ENCODE data around the gene MTCL3.
"Not testable (repeated sequence)": the region's sequence is repeated elsewhere in the genome, so short reads cannot be mapped to it uniquely, and the experiment has no call there.

The MTCL3 gene

GRCh38 chr6:127464881-127465459, 54.2 kb downstream of the MTCL3 start:
- DNase-seq: peak; percentile 85

- DNase-seq: peak; percentile 49
These were observed 54.8 kb downstream of the MTCL3 start for GRCh38 chr6:127464161-127464880.

- DNase-seq: no peak
These were observed 56.1 kb downstream of the MTCL3 start for GRCh38 chr6:127463056-127463455.

GRCh38 chr6:127462376-127462775, 56.8 kb downstream of the MTCL3 start:
- no peak for DNase-seq

- DNase-seq: no peak
These were observed 58.7 kb downstream of the MTCL3 start for GRCh38 chr6:127460465-127460864.

GRCh38 chr6:127459231-127459641, 59.9 kb downstream of the MTCL3 start, which contains the start of gene KIAA0408:
Gene KIAA0408 (minus strand): TSS chr6:127459389. CDS start chr6:127453981, 5,408 bp downstream.
- peak; percentile 68 for DNase-seq

GRCh38 chr6:127458817-127459216, 60.3 kb downstream of the MTCL3 start:
- peak; percentile 43 for DNase-seq

GRCh38 chr6:127458222-127458621, 60.9 kb downstream of the MTCL3 start:
- DNase-seq: no peak

- no peak for DNase-seq
These were observed 61.6 kb downstream of the MTCL3 start for GRCh38 chr6:127457456-127458064.

- no peak for DNase-seq
These were observed 62.7 kb downstream of the MTCL3 start for GRCh38 chr6:127456465-127456864.

- DNase-seq: no peak
These were observed 65.1 kb downstream of the MTCL3 start for GRCh38 chr6:127453845-127454619.

- DNase-seq: no peak
These were observed 66.3 kb downstream of the MTCL3 start for GRCh38 chr6:127452803-127453202.

- no peak for DNase-seq
These were observed 67.7 kb downstream of the MTCL3 start for GRCh38 chr6:127451388-127451787.

GRCh38 chr6:127447780-127448179, 71.4 kb downstream of the MTCL3 start:
- DNase-seq: no peak

- DNase-seq: no peak
These were observed 72.8 kb downstream of the MTCL3 start for GRCh38 chr6:127446356-127446755.

- no peak for DNase-seq
These were observed 77.3 kb downstream of the MTCL3 start for GRCh38 chr6:127441881-127442280.

GRCh38 chr6:127439718-127440117, 79.4 kb downstream of the MTCL3 start:
- DNase-seq: no peak

GRCh38 chr6:127436578-127437110, 82.5 kb downstream of the MTCL3 start:
- DNase-seq: no peak

GRCh38 chr6:127435626-127436220, 83.4 kb downstream of the MTCL3 start:
- no peak for DNase-seq

GRCh38 chr6:127434651-127435050, 84.5 kb downstream of the MTCL3 start:
- DNase-seq: no peak

- not testable (repeated sequence) for DNase-seq
These were observed 90.6 kb downstream of the MTCL3 start for GRCh38 chr6:127428562-127428961.

GRCh38 chr6:127423921-127424320, 95.2 kb downstream of the MTCL3 start:
- no peak for DNase-seq

Data from eye (tissue), 1 donor.